B cell (primary cell): ENCODE data around the gene EFHC2.
"Not testable (repeated sequence)": the region's sequence is repeated elsewhere in the genome, so short reads cannot be mapped to it uniquely, and the experiment has no call there.

Experiments
- CTCF ChIP-seq: fragments of 200-600 bp; IDR thresholded peaks from one replicate; pipeline ENCODE4 v1.8.0; 2022; ENCODE audit warnings: antibody characterized with exemption, mild to moderate bottlenecking
- EZH2 ChIP-seq: IDR thresholded peaks from 2 replicates; pipeline ENCODE4 v1.6.1; 2012; ENCODE audit warnings: borderline replicate concordance, low read depth, mild to moderate bottlenecking, moderate library complexity, low read length; ENCODE audit not compliant: insufficient read depth, poor library complexity, severe bottlenecking

- not testable (repeated sequence) for TF ChIP-seq CTCF, EZH2
Measured at GRCh38 chrX:44255742-44256141, 87.7 kb downstream of the EFHC2 start.
